Fibroblast of lung (primary cell): ENCODE data around the gene CDC14B.

Source experiments
- CTCF ChIP-seq, 2 donors: IDR thresholded peaks in 1 of 2; conservative IDR thresholded peaks in 1 of 2; 1 replicate in 1 of 2; 2 replicates in 1 of 2; pipeline ENCODE4 v1.5.1; 2011 to 2012; ENCODE audit warnings: low read length in 2 of 2, control low read depth in 1 of 2, inconsistent platforms in 1 of 2, low read depth in 1 of 2, mild to moderate bottlenecking in 1 of 2
- EZH2 ChIP-seq: IDR thresholded peaks from 2 replicates; pipeline ENCODE4 v1.5.1; 2012; ENCODE audit warnings: low read length, control low read depth, mild to moderate bottlenecking; ENCODE audit errors: missing control alignments

- TF ChIP-seq CTCF (conservative IDR thresholded peaks at IDR 0.05 in 1 of 2, IDR thresholded peaks at IDR 0.05 in 1 of 2; ENCODE audit: low read depth in 1 of 2, low read length in 2 of 2) (no peak), EZH2 (no peak)
Observed at GRCh38 chr9:96655198-96655851, 35.7 kb upstream of the CDC14B start, which contains the start of gene PRXL2C.
